ENCODE data around the gene ZNF282.
"Not testable (repeated sequence)": the region's sequence is repeated elsewhere in the genome, so short reads cannot be mapped to it uniquely, and the experiment has no call there.

Gene ZNF282

GRCh38 chr7:149225106-149225505, 29.8 kb downstream of the ZNF282 start:
- no peak for DNase-seq (ENCODE audit: low spot score)

DNA sequence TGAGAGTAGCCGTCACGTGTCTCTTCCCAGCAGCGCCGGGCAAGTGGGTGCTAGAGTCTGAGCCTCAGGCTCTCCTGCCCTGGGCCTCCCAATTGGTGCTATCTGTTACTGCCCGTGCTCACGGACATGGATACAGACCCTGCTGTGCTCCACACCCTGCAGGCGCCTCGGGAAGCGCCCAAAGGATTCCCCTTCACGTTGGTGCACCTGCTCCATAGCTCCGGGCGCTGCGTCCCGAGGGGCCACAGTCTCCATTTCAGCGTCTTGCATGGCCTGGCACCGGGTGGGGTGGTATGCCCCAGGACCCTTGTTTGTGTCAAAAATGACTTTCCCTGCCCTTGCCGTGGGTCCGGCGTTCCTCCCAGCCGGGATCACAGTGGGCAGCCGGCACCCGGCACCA, 30.3 kb downstream of the ZNF282 start:
- DNase-seq (ENCODE audit: low spot score): no peak

DNA sequence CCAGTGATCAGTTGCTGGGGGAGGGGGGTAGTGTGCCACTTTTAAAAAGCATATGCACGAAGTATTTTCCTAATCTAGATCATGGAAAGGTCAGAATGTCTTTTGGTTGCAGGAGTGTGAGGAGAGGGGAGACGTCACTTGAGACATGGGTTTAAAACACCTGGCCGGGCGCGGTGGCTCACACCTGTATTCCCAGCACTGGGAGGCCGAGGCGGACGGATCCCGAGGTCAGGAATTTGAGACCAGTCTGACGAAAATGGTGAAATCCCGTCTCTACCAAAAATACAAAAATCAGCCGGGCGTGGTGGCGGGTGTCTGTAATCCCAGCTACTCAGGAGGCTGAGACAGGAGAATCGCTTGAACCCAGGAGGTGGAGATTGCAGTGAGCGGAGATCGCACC, 31.0 kb downstream of the ZNF282 start:
- DNase-seq (ENCODE audit: low spot score): not testable (repeated sequence)

DNA sequence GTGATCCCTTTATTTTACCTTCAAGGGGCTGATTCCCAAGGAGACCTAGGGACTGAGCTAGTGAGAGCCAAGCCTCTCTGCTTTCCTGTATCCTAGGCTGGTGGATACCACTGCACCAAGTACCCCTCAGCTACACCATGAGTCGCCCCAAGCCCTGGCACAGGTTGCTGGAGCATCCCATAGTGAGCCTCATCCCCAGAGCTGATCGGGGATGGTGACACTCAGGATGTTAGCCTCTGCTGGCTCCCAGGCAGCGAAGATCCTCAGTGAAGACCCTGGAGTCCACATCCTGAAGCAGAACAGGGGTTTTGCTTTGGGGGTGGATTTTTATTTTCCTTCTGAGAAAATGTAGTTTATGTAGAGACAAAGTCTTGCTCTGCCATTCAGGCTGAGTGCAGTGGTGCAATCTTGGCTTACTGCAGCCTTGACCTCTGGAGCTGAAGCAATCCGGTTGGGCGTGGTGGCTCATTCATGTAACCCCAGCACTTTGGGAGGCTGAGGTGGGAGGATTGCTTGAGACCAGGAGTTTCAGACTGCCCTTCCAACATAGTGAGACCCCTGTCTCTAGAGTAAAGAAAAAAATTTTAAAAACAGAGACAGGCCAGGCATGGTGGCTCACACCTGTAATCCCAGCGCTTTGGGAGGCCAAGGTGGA, 31.6 kb downstream of the ZNF282 start:
- no peak for DNase-seq (ENCODE audit: low spot score)

DNA sequence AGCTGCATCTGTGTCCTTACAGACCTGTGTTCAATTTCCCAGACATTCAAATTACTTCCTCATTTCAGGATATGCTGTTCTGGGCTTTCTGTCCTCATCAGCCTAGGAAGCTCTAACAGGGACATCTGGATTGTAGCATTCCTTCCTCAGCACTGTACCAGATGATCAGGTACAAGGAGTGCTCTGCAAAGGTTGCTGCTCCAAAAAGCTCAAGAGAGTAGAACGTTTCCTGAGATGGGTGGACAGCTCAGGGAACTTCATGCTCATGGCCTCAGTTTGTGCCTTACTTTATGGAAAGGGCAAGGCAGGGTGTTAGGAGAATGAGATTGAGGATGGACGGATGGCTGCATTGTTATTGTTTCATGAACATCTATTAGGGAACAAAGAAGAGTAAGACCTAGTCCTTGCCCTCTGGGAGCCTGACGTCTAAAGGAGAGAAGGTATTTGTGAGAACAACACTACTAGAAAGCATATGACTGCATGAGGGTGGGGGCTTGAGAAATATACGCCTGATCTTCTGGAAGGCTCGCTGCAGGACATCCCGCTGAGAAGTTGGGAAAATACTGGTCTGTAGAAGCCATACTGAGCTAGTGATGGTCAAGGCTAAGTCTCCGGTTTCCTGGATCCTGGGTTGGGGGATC, 33.6 kb downstream of the ZNF282 start:
- no peak for DNase-seq (ENCODE audit: low spot score)

- DNase-seq (ENCODE audit: low spot score): no peak
Measured at GRCh38 chr7:149229526-149229925, 34.2 kb downstream of the ZNF282 start.

DNA sequence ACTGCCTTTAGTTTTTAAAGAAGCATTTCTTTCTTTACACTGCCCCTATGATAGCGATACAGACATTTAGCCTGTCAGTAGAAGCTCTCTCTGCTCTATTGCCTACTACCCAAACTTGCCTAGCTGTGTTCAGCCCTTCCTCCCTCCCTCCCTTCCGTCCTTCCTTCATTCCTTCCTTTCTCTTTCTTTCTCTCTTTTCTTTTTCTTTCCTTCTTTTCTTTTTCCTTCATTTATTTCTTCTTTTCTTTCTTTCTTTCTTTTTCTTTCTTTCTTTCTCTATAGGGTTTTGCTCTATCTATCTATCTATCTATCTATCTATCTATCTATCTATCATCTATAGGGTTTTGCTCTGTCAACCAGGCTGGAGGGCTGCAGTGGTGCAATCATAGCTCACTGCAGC, 37.0 kb downstream of the ZNF282 start:
- no peak for DNase-seq (ENCODE audit: low spot score)

- not testable (repeated sequence) for DNase-seq (ENCODE audit: low spot score)
Measured at GRCh38 chr7:149233655-149234204, 38.4 kb downstream of the ZNF282 start.

- DNase-seq (ENCODE audit: low spot score): no peak
Measured at GRCh38 chr7:149237502-149237901, 42.2 kb downstream of the ZNF282 start.

DNA sequence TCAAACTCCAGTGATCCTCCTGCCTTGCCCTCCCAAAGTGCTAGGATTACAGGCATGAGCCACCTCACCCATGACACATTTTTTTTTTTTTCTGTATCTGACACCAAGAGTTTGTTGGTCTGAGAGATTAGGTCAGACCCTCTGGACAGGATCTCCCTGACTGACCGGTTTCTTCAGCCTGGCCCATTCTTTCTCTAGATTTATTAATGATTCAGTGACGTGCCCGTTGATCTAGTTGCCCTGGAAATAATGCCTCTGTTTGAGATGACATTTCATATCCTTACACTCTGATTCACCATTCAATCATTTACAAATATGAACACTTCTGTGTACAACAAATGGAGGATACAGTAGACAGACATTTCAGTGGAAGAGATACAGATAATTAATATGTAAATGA, 42.7 kb downstream of the ZNF282 start:
- DNase-seq (ENCODE audit: low spot score): no peak

- peak; percentile 88 for DNase-seq (ENCODE audit: low spot score)
Measured at GRCh38 chr7:149239345-149240143, 44.2 kb downstream of the ZNF282 start, which contains the start of gene ZNF212. TSS of gene ZNF212 (plus strand) at chr7:149239651. CDS start at chr7:149239779, 128 bp downstream.

GRCh38 chr7:149240637-149241036, 45.3 kb downstream of the ZNF282 start:
- no peak for DNase-seq (ENCODE audit: low spot score)

GRCh38 chr7:149241696-149242095, 46.4 kb downstream of the ZNF282 start:
- DNase-seq (ENCODE audit: low spot score): no peak

DNA sequence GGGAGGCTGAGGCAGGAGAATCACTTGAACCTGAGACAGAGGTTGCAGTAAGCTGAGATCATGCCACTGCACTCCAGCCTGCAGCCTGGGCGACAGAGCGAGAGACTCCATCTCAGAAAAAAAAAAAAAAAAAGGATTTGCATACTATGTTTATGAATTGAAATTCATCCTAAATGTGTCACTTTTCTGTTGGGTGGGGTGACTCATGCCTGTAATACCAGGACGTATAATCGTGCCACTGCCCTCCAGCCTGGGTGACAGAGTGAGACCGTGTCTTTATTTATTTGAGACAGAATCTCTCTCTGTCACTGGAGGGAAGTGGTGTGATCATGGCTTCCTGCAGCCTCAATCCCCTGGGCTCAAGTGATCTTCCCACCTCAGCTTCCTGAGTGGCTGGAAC, 49.9 kb downstream of the ZNF282 start:
- DNase-seq (ENCODE audit: low spot score): no peak

- no peak for DNase-seq (ENCODE audit: low spot score)
Measured at GRCh38 chr7:149245744-149246143, 50.4 kb downstream of the ZNF282 start.

DNA sequence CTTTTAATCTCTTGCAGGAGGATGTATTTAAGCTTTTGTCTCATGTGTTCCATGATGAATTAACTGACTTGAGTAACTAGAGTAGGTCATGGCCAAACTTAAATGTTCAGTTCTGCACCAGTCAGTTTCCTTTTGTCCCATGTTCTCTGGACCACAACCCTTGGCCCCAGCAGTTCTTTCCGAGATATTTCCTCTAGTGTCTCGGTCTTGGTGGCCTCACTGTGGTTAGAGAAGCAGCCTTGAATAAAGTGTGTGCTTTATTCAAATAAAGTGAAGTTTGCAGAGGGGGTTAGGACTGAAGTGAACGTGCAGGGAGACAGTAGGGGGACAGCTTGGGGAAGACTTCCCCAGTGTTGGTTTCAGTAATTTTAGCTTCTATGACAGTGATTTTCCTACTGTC, 53.4 kb downstream of the ZNF282 start:
- no peak for DNase-seq (ENCODE audit: low spot score)

DNA sequence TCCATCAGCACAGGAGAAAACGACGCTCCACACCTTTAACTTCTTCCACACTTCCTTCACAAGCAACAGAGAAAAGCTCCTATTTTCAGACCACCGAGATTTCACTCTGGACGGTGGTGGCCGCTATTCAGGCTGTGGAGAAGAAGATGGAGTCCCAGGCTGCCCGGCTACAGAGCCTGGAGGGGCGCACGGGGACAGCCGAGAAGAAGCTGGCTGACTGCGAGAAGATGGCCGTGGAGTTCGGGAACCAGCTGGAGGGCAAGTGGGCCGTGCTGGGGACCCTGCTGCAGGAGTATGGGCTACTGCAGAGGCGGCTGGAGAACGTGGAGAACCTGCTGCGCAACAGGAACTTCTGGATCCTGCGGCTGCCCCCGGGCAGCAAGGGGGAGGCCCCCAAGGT, 54.8 kb downstream of the ZNF282 start:
- not testable (repeated sequence) for DNase-seq (ENCODE audit: low spot score)

DNA sequence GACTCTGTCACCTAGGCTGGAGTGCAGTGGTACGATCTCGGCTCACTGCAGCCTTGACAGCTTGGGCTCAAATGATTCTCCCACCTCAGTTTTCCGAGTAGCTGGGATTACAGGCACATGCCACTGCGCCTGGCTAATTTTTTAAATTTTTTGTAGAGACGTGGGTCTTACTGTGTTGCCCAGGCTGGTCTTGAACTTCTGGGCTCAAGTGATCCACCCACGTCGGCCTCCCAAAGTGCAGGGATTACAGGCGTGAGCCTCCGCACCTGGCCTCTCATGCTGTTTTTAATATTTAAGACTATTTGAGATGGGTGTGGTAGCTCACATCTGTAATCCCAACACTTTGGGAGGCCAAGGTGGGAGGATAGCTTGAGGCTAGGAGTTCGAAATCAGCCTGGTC, 56.2 kb downstream of the ZNF282 start:
- not testable (repeated sequence) for DNase-seq (ENCODE audit: low spot score)

DNA sequence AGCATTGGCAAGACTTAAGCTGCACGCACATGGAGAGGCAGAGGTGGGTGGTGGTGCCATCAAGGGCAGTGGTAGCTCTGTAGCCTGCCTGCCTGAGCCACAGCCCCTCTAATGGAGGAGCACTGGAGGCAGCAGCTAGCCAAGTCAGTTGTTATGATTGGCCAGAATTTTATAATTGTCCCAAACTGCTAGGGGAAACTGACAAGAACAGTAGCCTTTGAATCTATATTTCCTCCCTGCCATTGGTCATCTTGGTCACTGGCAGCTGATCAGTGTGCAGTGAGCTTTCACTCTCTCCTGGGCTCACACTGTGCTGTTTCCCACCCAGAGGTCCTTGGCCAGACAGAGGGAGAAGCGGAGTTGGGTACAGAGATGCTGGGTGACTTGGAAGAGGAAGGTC, 57.0 kb downstream of the ZNF282 start:
- DNase-seq (ENCODE audit: low spot score): no peak

GRCh38 chr7:149253665-149254064, 58.3 kb downstream of the ZNF282 start:
- DNase-seq (ENCODE audit: low spot score): no peak

DNA sequence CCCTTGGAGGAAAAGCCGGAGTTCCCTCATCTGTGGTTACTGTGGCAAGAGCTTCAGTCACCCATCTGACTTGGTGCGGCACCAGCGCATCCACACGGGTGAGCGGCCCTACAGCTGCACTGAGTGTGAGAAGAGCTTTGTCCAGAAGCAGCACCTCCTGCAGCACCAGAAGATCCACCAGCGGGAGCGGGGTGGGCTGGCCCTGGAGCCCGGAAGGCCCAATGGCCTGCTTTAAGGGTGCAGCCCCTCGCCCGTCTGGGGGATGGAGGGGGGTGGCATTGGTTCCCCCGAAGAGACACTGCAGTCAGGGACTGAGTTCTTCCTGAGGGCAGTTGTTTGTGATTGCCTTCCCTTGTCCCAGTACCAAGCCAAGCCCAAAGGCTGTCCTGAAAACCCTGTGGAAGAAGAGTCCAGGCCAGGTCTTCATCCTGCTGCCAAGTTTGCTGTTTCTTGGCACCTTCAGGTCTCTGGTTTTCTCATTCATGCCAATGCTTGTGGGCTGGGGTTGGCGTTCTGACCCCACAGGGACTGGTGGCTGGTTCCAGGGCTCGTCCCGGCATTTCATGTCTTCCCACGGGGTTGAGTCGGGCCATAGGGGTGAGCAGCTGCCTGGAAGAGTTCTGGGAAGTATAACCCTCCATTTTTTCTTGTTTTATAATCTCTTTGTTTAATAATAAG, 59.0 kb downstream of the ZNF282 start:
- DNase-seq (ENCODE audit: low spot score): peak; percentile 18

GRCh38 chr7:149255174-149255573, 59.8 kb downstream of the ZNF282 start:
- no peak for DNase-seq (ENCODE audit: low spot score)

Data from pons (tissue), 1 donor.